ENCODE data around the gene SPRING1. TPM values are rescaled to one million over a fixed set of nuclear protein-coding genes. Genes with fewer than 3 reads are reported as not detected.
"Not testable (repeated sequence)": the region's sequence is repeated elsewhere in the genome, so short reads cannot be mapped to it uniquely, and the experiment has no call there.

Gene SPRING1
- total RNA-seq, 4 donors from 2014 or later = 18.6 to 25.3 (median 20.3) TPM

- DNase-seq (ENCODE audit: low spot score in 2 of 2) = no peak
Observed at GRCh38 chr12:116765271-116765670, 27.4 kb upstream of the SPRING1 start.

GRCh38 chr12:116761499-116761898 is 23.6 kb upstream of the SPRING1 start:
- WGBS, 2 donors = 95 to 98% methylated on average over 4 of the region's 4 CpGs
- DNase-seq (ENCODE audit: low spot score in 2 of 2) = no peak
- no peak for TF ChIP-seq POLR2A (IDR thresholded peaks at IDR 0.05)
- TF ChIP-seq CTCF (IDR thresholded peaks at IDR 0.05) = no peak
- no peak overlapping the region for H3K4me3 ChIP-seq (ENCODE audit: low read depth, poor library complexity, severe bottlenecking)
- intact Hi-C loops (cut with DNase I; ENCODE audit: low total_unique reads) = no loop called here

More at GRCh38 chr12:116765271-116765670, 27.4 kb upstream of the SPRING1 start:
- WGBS, 2 donors = 70 to 75% methylated on average over 5 of the region's 5 CpGs
- H3K4me3 ChIP-seq (ENCODE audit: low read depth, poor library complexity, severe bottlenecking) = no peak overlapping the region
- TF ChIP-seq CTCF (IDR thresholded peaks at IDR 0.05) (no peak), POLR2A (IDR thresholded peaks at IDR 0.05) (no peak)
- intact Hi-C loops (cut with DNase I; ENCODE audit: low total_unique reads) = no loop called here

- DNase-seq (ENCODE audit: low spot score in 2 of 2) = no peak
- H3K4me3 ChIP-seq (ENCODE audit: low read depth, poor library complexity, severe bottlenecking) = no peak overlapping the region
- intact Hi-C loops (cut with DNase I; ENCODE audit: low total_unique reads) = no loop called here
- 91 to 93% methylated on average over 11 of the region's 11 CpGs for WGBS, 2 donors
- TF ChIP-seq CTCF (IDR thresholded peaks at IDR 0.05) (no peak), POLR2A (IDR thresholded peaks at IDR 0.05) (no peak)
Observed at GRCh38 chr12:116760622-116761020, 22.8 kb upstream of the SPRING1 start.

DNA sequence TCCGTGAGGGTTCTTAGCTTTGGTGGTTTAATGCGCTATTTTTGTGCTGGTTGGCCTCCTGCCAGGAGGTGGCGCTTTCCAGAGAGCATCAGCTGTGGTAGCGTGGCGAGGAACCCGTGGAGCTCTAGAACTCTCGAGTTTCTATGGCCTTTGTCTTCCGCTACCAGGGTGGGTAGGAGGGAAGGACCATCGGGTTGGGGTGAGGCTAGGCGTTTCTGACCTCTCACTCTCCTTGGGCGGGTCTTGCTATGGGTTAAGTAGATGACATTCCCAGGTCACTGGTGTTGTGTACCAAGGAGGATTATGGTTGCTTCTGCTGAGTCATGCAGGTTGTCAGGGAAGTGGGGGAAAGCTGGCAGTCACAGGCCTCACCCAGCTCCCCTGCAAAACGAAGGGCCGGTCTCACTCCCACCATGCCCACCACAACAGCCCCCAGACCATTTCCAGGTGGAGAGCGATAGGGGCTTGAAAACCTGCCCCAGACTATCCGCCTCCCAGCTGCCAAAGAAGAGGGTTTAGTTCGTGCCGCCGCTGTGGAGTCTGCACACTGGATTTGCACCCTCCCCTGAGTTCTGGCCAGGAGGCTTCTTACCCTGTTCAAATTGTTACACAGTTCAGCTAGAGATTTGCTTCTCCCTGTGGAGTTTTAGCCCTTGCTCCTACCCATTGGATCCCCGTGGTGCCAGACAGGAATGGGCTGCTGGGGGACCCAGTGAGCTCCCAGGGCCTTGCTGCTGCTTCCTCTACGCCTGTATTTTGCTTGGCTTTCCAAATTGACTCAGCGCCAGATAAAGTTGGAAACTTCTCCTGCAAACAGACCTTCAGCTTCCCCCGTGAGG is 22.1 kb upstream of the SPRING1 start:
- no peak for DNase-seq (ENCODE audit: low spot score in 2 of 2)
- no peak overlapping the region for H3K4me3 ChIP-seq (ENCODE audit: low read depth, poor library complexity, severe bottlenecking)
- WGBS, 2 donors = 69 to 84% methylated on average over 20 to 21 of the region's 22 CpGs
- intact Hi-C loops (cut with DNase I; ENCODE audit: low total_unique reads) = no loop called here
- TF ChIP-seq CTCF (IDR thresholded peaks at IDR 0.05) = no peak
- no peak for TF ChIP-seq POLR2A (IDR thresholded peaks at IDR 0.05)

- H3K4me3 ChIP-seq (ENCODE audit: low read depth, poor library complexity, severe bottlenecking); DNase-seq (ENCODE audit: low spot score in 2 of 2); intact Hi-C loops (cut with DNase I; ENCODE audit: low total_unique reads): not testable (repeated sequence)
- 79 to 100% methylated on average over 1 of the region's 1 CpG for WGBS, 2 donors
Observed at GRCh38 chr12:116754783-116755182, 16.9 kb upstream of the SPRING1 start.

DNA sequence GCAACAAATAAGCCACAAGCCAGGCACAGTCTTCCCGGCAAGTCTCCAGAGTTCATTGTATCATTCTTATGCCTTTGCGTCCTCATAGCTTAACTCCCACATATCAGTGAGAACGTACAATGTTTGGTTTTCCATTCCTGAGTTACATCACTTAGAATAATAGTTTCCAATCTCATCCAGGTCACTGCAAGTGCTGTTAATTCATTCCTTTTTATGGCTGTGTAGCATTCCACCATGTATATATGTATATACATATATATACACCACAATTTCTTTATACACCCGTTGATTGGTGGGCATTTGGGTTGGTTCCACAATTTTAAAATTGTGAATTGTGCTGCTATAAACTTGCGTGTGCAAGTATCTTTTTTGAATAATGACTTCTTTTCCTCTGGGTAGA is 16.2 kb upstream of the SPRING1 start:
- DNase-seq (ENCODE audit: low spot score in 2 of 2); H3K4me3 ChIP-seq (ENCODE audit: low read depth, poor library complexity, severe bottlenecking); intact Hi-C loops (cut with DNase I; ENCODE audit: low total_unique reads): not testable (repeated sequence)
- 90 to 93% methylated on average over 5 of the region's 5 CpGs for WGBS, 2 donors

GRCh38 chr12:116750298-116750697 is 12.4 kb upstream of the SPRING1 start:
- TF ChIP-seq POLR2A (IDR thresholded peaks at IDR 0.05) = no peak
- no peak for TF ChIP-seq CTCF (IDR thresholded peaks at IDR 0.05)
- 96% methylated on average over 3 of the region's 4 CpGs for WGBS, 2 donors
- no peak overlapping the region for H3K4me3 ChIP-seq (ENCODE audit: low read depth, poor library complexity, severe bottlenecking)
- no peak for DNase-seq (ENCODE audit: low spot score in 2 of 2)
- intact Hi-C loops (cut with DNase I; ENCODE audit: low total_unique reads) = no loop called here
